Tibial nerve (tissue), 4 donors: ENCODE measurements around the gene SLC27A3. TPM values are rescaled to one million over a fixed set of nuclear protein-coding genes. Genes with fewer than 3 reads are reported as not detected.

Source experiments
- DNase-seq, 2 donors: peaks; one replicate each; pipeline ENCODE4 v3.0.0-alpha.2; 2019; ENCODE audit warnings: low spot score in 2 of 2
- H3K27ac ChIP-seq, 4 donors: fragments of 200-600 bp; sonication (generic) in 3 of 4; one replicate each; pipeline ENCODE4 v1.5.1; 2017 to 2019; ENCODE audit warnings: mild to moderate bottlenecking in 1 of 4
- H3K27me3 ChIP-seq, 2 donors: fragments of 200-600 bp; sonication (generic) in 1 of 2; one replicate each; pipeline versions ENCODE4 v1.5.1 to v1.6.0; 2017 to 2019
- H3K36me3 ChIP-seq, 3 donors: fragments of 200-600 bp; sonication (generic); one replicate each; pipeline ENCODE4 v1.5.1; 2018 to 2019
- H3K4me1 ChIP-seq, 4 donors: fragments of 200-600 bp; sonication (generic) in 3 of 4; one replicate each; pipeline ENCODE4 v1.5.1; 2017 to 2019
- H3K4me3 ChIP-seq, 4 donors: fragments of 200-600 bp; sonication (generic) in 3 of 4; one replicate each; pipeline ENCODE4 v1.5.1; 2017 to 2019; ENCODE audit warnings: mild to moderate bottlenecking in 1 of 4, moderate library complexity in 1 of 4
- H3K9me3 ChIP-seq, 4 donors: fragments of 200-600 bp; sonication (generic) in 3 of 4; one replicate each; pipeline ENCODE4 v1.5.1; 2017 to 2019
- CTCF ChIP-seq, 5 experiments: fragments of 200-600 bp in 3 of 5; fragments of 450-650 bp in 2 of 5; sonication (generic) in 3 of 5; IDR thresholded peaks; one replicate each; pipeline ENCODE4 v1.5.1; 2016 to 2019; ENCODE audit warnings: antibody characterized with exemption in 5 of 5, mild to moderate bottlenecking in 3 of 5, moderate library complexity in 2 of 5
- EP300 ChIP-seq, 2 donors: sonication (generic); formaldehyde crosslinking; IDR thresholded peaks; one replicate each; pipeline ENCODE4 v1.6.1; 2017; ENCODE audit warnings: antibody characterized with exemption in 2 of 2, mild to moderate bottlenecking in 1 of 2
- POLR2A ChIP-seq, 2 donors: fragments of 450-650 bp; IDR thresholded peaks; one replicate each; pipeline ENCODE4 v1.6.1; 2017; ENCODE audit warnings: antibody characterized with exemption in 2 of 2, mild to moderate bottlenecking in 2 of 2, moderate library complexity in 2 of 2
- WGBS, 2 donors: methylation state at CpG; one replicate each; pipeline ENCODE4 v1.1.5; 2018; 5-methylcytosine and 5-hydroxymethylcytosine counted together
- total RNA-seq, 4 donors: library from RNA; depleted of rRNA; stranded (reverse); fragments of >200 nt; gene quantifications; one replicate each; pipeline ENCODE4 v1.1.0, GENCODE V29; 2016

The SLC27A3 gene
- total RNA-seq, 4 donors from 2014 or later: 38.5 to 89.4 (median 59.2) TPM

- Histone ChIP-seq H3K36me3 (peaks cover 0 to 50% (median 0%) of the 10 kb centered on the region in 3 donors), H3K27me3 (no peaks in the 10 kb centered on the region), H3K4me1 (peaks cover 0 to 29% (median 5%) of the 10 kb centered on the region in 4 donors), H3K9me3 (no peaks in the 10 kb centered on the region), H3K27ac (peak overlapping the region in 1 of 4 donors; percentile 33), H3K4me3 (no peak overlapping the region)
- no peak for DNase-seq
- 58 to 65% methylated on average over 3 of the region's 3 CpGs for WGBS, 2 donors
- no peak for TF ChIP-seq EP300 (IDR thresholded peaks at IDR 0.05)
- no peak for TF ChIP-seq POLR2A (IDR thresholded peaks at IDR 0.05)
- no peak for TF ChIP-seq CTCF (IDR thresholded peaks at IDR 0.05)
Observed at GRCh38 chr1:153803470-153804056, 28.4 kb downstream of the SLC27A3 start.

GRCh38 chr1:153804112-153804511, 28.9 kb downstream of the SLC27A3 start:
- no peak for TF ChIP-seq CTCF (IDR thresholded peaks at IDR 0.05)
- no peak for TF ChIP-seq POLR2A (IDR thresholded peaks at IDR 0.05)
- TF ChIP-seq EP300 (IDR thresholded peaks at IDR 0.05): no peak
- WGBS, 2 donors: 56 to 65% methylated on average over 2 of the region's 2 CpGs
- Histone ChIP-seq H3K9me3 (no peaks in the 10 kb centered on the region), H3K27ac (no peak overlapping the region), H3K36me3 (peaks cover 0 to 56% (median 0%) of the 10 kb centered on the region in 3 donors), H3K4me1 (peaks cover 0 to 29% (median 5%) of the 10 kb centered on the region in 4 donors), H3K27me3 (no peaks in the 10 kb centered on the region), H3K4me3 (no peak overlapping the region)
- DNase-seq: no peak

- peaks cover 0 to 57% (median 0%) of the 10 kb centered on the region in 3 donors for H3K36me3 ChIP-seq
- H3K4me3 ChIP-seq: no peak overlapping the region
- H3K4me1 ChIP-seq: peaks cover 0 to 29% (median 5%) of the 10 kb centered on the region in 4 donors
- peak overlapping the region in 3 of 4 donors; percentile 31 to 70 (median 47) for H3K27ac ChIP-seq
- DNase-seq: peak in 1 of 2 donors; percentile 82
- TF ChIP-seq EP300 (IDR thresholded peaks at IDR 0.05): peak; percentile 32 to 66
- TF ChIP-seq POLR2A (IDR thresholded peaks at IDR 0.05): no peak
- no peak for TF ChIP-seq CTCF (IDR thresholded peaks at IDR 0.05)
- H3K27me3 ChIP-seq: no peaks in the 10 kb centered on the region
- WGBS, 2 donors: 71 to 78% methylated on average over 5 of the region's 5 CpGs
- no peaks in the 10 kb centered on the region for H3K9me3 ChIP-seq
Observed at GRCh38 chr1:153805042-153805745, 30.0 kb downstream of the SLC27A3 start.

GRCh38 chr1:153805886-153806719, 30.9 kb downstream of the SLC27A3 start:
- Histone ChIP-seq H3K4me3 (no peak overlapping the region), H3K36me3 (peaks cover 0 to 59% (median 0%) of the 10 kb centered on the region in 3 donors), H3K4me1 (peaks cover 0 to 29% (median 5%) of the 10 kb centered on the region in 4 donors), H3K9me3 (no peaks in the 10 kb centered on the region), H3K27ac (peak overlapping the region in 3 of 4 donors; percentile 31 to 70 (median 47)), H3K27me3 (no peaks in the 10 kb centered on the region)
- no peak for DNase-seq
- TF ChIP-seq POLR2A (IDR thresholded peaks at IDR 0.05) (no peak), CTCF (IDR thresholded peaks at IDR 0.05) (no peak), EP300 (IDR thresholded peaks at IDR 0.05) (no peak)
- 76 to 80% methylated on average over 11 of the region's 11 CpGs for WGBS, 2 donors
